ENCODE measurements around the gene CALCA.
A peak's percentile ranks its signal among the peaks of the same experiment; 100 is the strongest.

CALCA gene

DNA sequence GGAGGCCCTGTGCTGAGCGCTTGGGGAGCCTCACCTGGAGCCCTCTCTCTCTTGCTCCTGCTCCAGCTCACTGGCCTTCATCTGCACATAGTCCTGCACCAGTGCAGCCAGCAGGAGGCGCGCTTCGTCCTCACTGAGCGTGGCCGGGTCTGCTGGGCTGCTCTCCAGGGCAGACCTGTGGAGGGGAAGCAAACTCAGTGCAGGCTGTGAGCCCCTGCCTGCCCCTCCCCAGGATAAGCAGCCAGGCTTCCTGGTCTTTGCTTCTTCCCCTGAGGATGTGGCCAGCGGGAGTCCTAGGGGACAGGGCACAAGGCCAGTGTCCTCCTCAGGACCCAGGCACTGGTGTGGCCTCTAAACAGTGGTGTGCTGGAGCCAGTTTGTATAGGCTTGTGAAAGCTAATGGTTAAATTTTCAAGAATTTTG, 2.2 kb downstream of the CALCA start:
- Histone ChIP-seq H3K9ac (no peak overlapping the region), H3K4me3 (ENCODE audit: low read depth, low read length) (no peak overlapping the region), H3K4me1 (no peaks in the 10 kb centered on the region), H3K27ac (no peak overlapping the region), H3K4me2 (ENCODE audit: low read length) (no peak overlapping the region), H3K9me3 (ENCODE audit: control insufficient read depth, low read length) (no peaks in the 10 kb centered on the region), H3K79me2 (no peaks in the 10 kb centered on the region), H3K36me3 (ENCODE audit: control insufficient read depth, insufficient read depth, low read length) (no peaks in the 10 kb centered on the region), H2AFZ (no peak overlapping the region), H3K27me3 (ENCODE audit: control insufficient read depth, insufficient read depth, low read length) (no peaks in the 10 kb centered on the region)
- TF ChIP-seq, protein P1, sequence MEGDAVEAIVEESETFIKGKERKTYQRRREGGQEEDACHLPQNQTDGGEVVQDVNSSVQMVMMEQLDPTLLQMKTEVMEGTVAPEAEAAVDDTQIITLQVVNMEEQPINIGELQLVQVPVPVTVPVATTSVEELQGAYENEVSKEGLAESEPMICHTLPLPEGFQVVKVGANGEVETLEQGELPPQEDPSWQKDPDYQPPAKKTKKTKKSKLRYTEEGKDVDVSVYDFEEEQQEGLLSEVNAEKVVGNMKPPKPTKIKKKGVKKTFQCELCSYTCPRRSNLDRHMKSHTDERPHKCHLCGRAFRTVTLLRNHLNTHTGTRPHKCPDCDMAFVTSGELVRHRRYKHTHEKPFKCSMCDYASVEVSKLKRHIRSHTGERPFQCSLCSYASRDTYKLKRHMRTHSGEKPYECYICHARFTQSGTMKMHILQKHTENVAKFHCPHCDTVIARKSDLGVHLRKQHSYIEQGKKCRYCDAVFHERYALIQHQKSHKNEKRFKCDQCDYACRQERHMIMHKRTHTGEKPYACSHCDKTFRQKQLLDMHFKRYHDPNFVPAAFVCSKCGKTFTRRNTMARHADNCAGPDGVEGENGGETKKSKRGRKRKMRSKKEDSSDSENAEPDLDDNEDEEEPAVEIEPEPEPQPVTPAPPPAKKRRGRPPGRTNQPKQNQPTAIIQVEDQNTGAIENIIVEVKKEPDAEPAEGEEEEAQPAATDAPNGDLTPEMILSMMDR (IDR thresholded peaks at IDR 0.05): no peak

DNA sequence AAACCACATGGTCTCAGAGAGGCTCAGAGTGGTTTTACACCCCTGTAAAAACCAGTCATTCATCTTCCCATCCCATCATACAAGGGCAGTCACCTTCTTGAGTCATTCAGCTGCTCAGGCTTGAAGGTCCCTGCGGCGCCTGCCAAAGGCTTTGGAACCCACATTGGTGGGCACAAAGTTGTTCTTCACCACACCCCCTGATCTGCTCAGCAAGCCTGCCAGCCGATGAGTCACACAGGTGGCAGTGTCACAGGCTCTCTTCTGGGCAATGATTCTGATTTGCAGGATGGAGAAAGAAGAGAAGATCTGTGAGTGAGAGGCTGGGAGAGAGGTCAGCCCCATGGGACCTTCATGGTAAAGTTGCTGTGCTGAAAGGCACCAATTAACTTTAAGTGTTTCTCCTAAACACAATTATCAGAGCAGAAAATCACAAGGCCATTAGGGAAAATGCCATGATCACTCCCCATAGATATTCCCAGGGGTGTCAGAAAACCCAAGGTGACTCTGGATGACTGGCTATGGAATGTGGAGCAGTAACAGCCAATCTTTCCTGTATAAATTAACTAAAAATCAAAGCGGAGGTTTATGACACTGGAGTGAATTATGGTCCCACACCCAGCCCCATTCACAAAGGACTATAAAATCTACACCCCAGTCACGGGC, 4.4 kb downstream of the CALCA start:
- Histone ChIP-seq H3K4me1 (no peaks in the 10 kb centered on the region), H3K9me3 (ENCODE audit: control insufficient read depth, low read length) (no peaks in the 10 kb centered on the region), H3K4me2 (ENCODE audit: low read length) (no peak overlapping the region), H3K27ac (no peak overlapping the region), H2AFZ (no peak overlapping the region), H3K36me3 (ENCODE audit: control insufficient read depth, insufficient read depth, low read length) (no peaks in the 10 kb centered on the region), H3K4me3 (ENCODE audit: low read depth, low read length) (no peak overlapping the region), H3K27me3 (ENCODE audit: control insufficient read depth, insufficient read depth, low read length) (no peaks in the 10 kb centered on the region), H3K79me2 (no peaks in the 10 kb centered on the region), H3K9ac (no peak overlapping the region)
- TF ChIP-seq, protein P1 (IDR thresholded peaks at IDR 0.05): no peak

DNA sequence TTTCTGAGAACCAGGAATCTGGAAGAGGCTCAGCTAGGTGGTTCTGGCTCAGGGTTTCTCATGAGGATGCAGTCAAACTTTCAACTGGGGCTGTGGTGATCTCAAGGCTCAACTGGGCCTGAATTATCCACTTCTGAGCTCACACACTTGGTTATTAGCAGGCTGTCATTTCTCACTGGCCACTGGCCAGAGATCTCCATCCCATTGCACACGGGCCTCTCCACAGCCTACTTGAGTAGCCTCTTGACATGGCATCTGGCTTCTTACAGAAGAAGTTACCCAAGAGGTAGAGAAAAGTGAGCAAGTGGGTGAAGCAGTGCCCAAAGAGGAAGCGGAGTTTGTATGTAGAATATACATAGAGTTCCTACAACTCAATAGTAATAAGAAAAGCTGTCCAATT, 16.0 kb downstream of the CALCA start:
- H2AFZ ChIP-seq: no peak overlapping the region
- TF ChIP-seq, protein P1 (IDR thresholded peaks at IDR 0.05): no peak
- no peaks in the 10 kb centered on the region for H3K9me3 ChIP-seq (ENCODE audit: control insufficient read depth, low read length)
- H3K9ac ChIP-seq: no peak overlapping the region
- H3K27me3 ChIP-seq (ENCODE audit: control insufficient read depth, insufficient read depth, low read length): no peaks in the 10 kb centered on the region
- no peak overlapping the region for H3K27ac ChIP-seq
- no peak overlapping the region for H3K4me2 ChIP-seq (ENCODE audit: low read length)
- no peak overlapping the region for H3K4me3 ChIP-seq (ENCODE audit: low read depth, low read length)
- no peaks in the 10 kb centered on the region for H3K36me3 ChIP-seq (ENCODE audit: control insufficient read depth, insufficient read depth, low read length)
- H3K4me1 ChIP-seq: no peaks in the 10 kb centered on the region
- H3K79me2 ChIP-seq: no peaks in the 10 kb centered on the region

DNA sequence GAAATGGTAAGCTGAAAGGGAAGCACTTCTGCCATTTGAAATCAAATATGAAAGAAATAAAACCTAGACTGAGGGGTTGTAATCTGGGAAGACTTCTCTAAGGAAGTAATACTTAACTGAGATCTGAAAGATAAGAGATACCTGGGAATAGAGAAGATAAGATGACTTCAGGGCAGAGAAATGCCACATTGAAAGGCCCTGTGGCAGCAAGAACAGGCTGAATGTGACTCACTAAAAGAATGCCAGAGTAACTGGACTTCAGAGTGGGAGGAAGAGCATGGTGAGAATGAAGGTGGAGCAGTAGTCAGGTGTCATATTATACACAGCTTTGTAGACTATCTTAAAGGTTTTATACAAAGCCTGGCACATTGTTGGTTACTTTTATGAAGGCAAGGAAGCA, 17.6 kb downstream of the CALCA start:
- no peaks in the 10 kb centered on the region for H3K36me3 ChIP-seq (ENCODE audit: control insufficient read depth, insufficient read depth, low read length)
- H2AFZ ChIP-seq: no peak overlapping the region
- H3K27me3 ChIP-seq (ENCODE audit: control insufficient read depth, insufficient read depth, low read length): no peaks in the 10 kb centered on the region
- no peak overlapping the region for H3K4me3 ChIP-seq (ENCODE audit: low read depth, low read length)
- TF ChIP-seq, protein P1 (IDR thresholded peaks at IDR 0.05): no peak
- no peak overlapping the region for H3K9ac ChIP-seq
- no peak overlapping the region for H3K4me2 ChIP-seq (ENCODE audit: low read length)
- no peak overlapping the region for H3K27ac ChIP-seq
- no peaks in the 10 kb centered on the region for H3K79me2 ChIP-seq
- H3K9me3 ChIP-seq (ENCODE audit: control insufficient read depth, low read length): no peaks in the 10 kb centered on the region
- no peaks in the 10 kb centered on the region for H3K4me1 ChIP-seq

DNA sequence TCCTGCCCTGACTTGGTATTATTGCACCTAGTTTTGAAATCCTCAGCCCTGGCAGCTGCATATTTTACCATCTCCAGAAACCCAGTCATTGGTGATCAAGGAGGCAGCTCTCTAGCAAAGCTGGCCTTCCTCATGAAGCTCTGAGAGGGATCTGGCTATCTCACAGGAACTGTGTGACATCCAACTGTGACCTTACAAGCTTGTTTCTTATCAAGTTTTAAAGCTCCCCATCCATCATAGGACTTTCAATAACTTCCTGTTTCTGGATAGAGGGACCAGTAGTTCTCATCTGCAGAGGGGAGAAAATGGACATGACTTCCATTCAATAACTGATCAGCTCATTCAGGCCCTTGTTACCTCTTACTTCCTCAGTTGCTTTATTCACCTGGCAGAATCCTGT, 18.2 kb downstream of the CALCA start:
- no peaks in the 10 kb centered on the region for H3K9me3 ChIP-seq (ENCODE audit: control insufficient read depth, low read length)
- no peaks in the 10 kb centered on the region for H3K79me2 ChIP-seq
- H3K4me2 ChIP-seq (ENCODE audit: low read length): no peak overlapping the region
- H3K27me3 ChIP-seq (ENCODE audit: control insufficient read depth, insufficient read depth, low read length): no peaks in the 10 kb centered on the region
- TF ChIP-seq, protein P1 (IDR thresholded peaks at IDR 0.05): no peak
- no peaks in the 10 kb centered on the region for H3K36me3 ChIP-seq (ENCODE audit: control insufficient read depth, insufficient read depth, low read length)
- no peaks in the 10 kb centered on the region for H3K4me1 ChIP-seq
- peak overlapping the region; percentile 58 for H2AFZ ChIP-seq
- H3K9ac ChIP-seq: no peak overlapping the region
- H3K4me3 ChIP-seq (ENCODE audit: low read depth, low read length): no peak overlapping the region
- H3K27ac ChIP-seq: no peak overlapping the region
